ENCODE measurements around the gene AAGAB. TPM values are rescaled to one million over a fixed set of nuclear protein-coding genes. Genes with fewer than 3 reads are reported as not detected.

Gene AAGAB
- total RNA-seq, 1 donor from 2014 or later = 20.9 TPM

Other genes starting within 250 kb of the AAGAB start
- gene SMAD3, start 189.1 kb downstream of the AAGAB start, total RNA-seq = 18.8 TPM
- 1.1 TPM for gene IQCH, start 125 bp upstream of the AAGAB start, total RNA-seq